HEK293 (cell line): ENCODE measurements around the gene SYT6.

Source experiments
- CTCF ChIA-PET: fragments of 350-600 bp; formaldehyde crosslinking; extraction: SDS; loops from one replicate; lab custom pipeline; 2021; ENCODE audit warnings: antibody characterized with exemption; lab: Yijun Ruan, JAX
- POLR2A ChIA-PET: fragments of 300-600 bp; formaldehyde crosslinking; extraction: SDS; loops from one replicate; lab custom pipeline; 2020; ENCODE audit warnings: antibody characterized with exemption, inconsistent platforms; lab: Yijun Ruan, JAX
- H3K27ac ChIP-seq: fragments of 200-500 bp; sonication (Bioruptor generic); 2 replicates; pipeline ENCODE4 v1.5.1; 2014; ENCODE audit warnings: low read depth, low read length, control low read depth, inconsistent platforms; ENCODE audit errors: extremely low read depth
- H3K36me3 ChIP-seq, 2 experiments: fragments of 200-500 bp in 1 of 2; sonication (Bioruptor generic) in 1 of 2; 1 replicate in 1 of 2; 2 replicates in 1 of 2; pipeline ENCODE4 v1.5.1; 2014 to 2017; ENCODE audit warnings: inconsistent platforms in 2 of 2, low read length in 2 of 2; ENCODE audit not compliant: control insufficient read depth in 2 of 2, insufficient read depth in 1 of 2
- H3K4me1 ChIP-seq: fragments of 200-500 bp; sonication (Bioruptor generic); 2 replicates; pipeline ENCODE4 v1.5.1; 2014; ENCODE audit warnings: mild to moderate bottlenecking, low read length, inconsistent platforms; ENCODE audit not compliant: control insufficient read depth, insufficient read depth
- H3K4me3 ChIP-seq: 2 replicates; pipeline ENCODE4 v1.5.1; 2011; ENCODE audit warnings: low read depth, mild to moderate bottlenecking, control low read depth, low read length, moderate library complexity
- H3K9me3 ChIP-seq: fragments of 200-500 bp; sonication (Bioruptor generic); 2 replicates; pipeline ENCODE4 v1.5.1; 2014; ENCODE audit warnings: low read depth, low read length, inconsistent platforms; ENCODE audit not compliant: control insufficient read depth, insufficient read depth
- GLI4 ChIP-seq: fragments of 450-650 bp; formaldehyde crosslinking; IDR thresholded peaks from 2 replicates; pipeline ENCODE4 v1.5.1; 2016; ENCODE audit warnings: missing biosample characterization, missing genetic modification characterization
- HOXA7 ChIP-seq: sonication (generic); formaldehyde crosslinking; IDR thresholded peaks from 2 replicates; pipeline ENCODE4 v1.8.1; 2022; ENCODE audit warnings: missing genetic modification reagents, borderline replicate concordance
- HOXC10 ChIP-seq: sonication (generic); formaldehyde crosslinking; IDR thresholded peaks from 2 replicates; pipeline ENCODE4 v1.8.1; 2023; ENCODE audit warnings: mild to moderate bottlenecking, missing genetic modification reagents
- KLF8 ChIP-seq: fragments of 450-650 bp; formaldehyde crosslinking; IDR thresholded peaks from 2 replicates; pipeline ENCODE4 v1.5.1; 2016; ENCODE audit warnings: missing biosample characterization, missing genetic modification characterization
- PRDM2 ChIP-seq: fragments of 450-650 bp; formaldehyde crosslinking; IDR thresholded peaks from 2 replicates; pipeline ENCODE4 v1.5.1; 2016; ENCODE audit warnings: missing biosample characterization, missing genetic modification characterization, borderline replicate concordance
- SCRT1 ChIP-seq: fragments of 450-650 bp; formaldehyde crosslinking; IDR thresholded peaks from 2 replicates; pipeline ENCODE4 v1.5.1; 2016; ENCODE audit warnings: missing biosample characterization, missing genetic modification characterization, borderline replicate concordance
- SP2 ChIP-seq: fragments of 450-650 bp; formaldehyde crosslinking; IDR thresholded peaks from 2 replicates; pipeline ENCODE4 v1.5.1; 2016; ENCODE audit warnings: missing biosample characterization, missing genetic modification characterization
- ZBTB8A ChIP-seq: fragments of 450-650 bp; formaldehyde crosslinking; IDR thresholded peaks from 2 replicates; pipeline ENCODE4 v1.5.1; 2016; ENCODE audit warnings: missing biosample characterization, missing genetic modification characterization
- ZNF114 ChIP-seq: fragments of 450-650 bp; formaldehyde crosslinking; IDR thresholded peaks from 2 replicates; pipeline ENCODE4 v1.5.0; 2017; ENCODE audit warnings: missing biosample characterization, missing genetic modification characterization
- ZNF2 ChIP-seq: fragments of 450-650 bp; formaldehyde crosslinking; IDR thresholded peaks from 2 replicates; pipeline ENCODE4 v1.5.1; 2016; ENCODE audit warnings: missing biosample characterization, missing genetic modification characterization
- ZNF211 ChIP-seq: fragments of 450-650 bp; formaldehyde crosslinking; IDR thresholded peaks from 2 replicates; pipeline ENCODE4 v1.5.1; 2016; ENCODE audit warnings: low read depth, missing biosample characterization, missing genetic modification characterization
- ZNF223 ChIP-seq: fragments of 450-650 bp; formaldehyde crosslinking; IDR thresholded peaks from 2 replicates; pipeline ENCODE4 v1.5.1; 2016; ENCODE audit warnings: missing biosample characterization, missing genetic modification characterization
- ZNF248 ChIP-seq: fragments of 450-650 bp; formaldehyde crosslinking; IDR thresholded peaks from 2 replicates; pipeline ENCODE4 v1.5.1; 2017; ENCODE audit warnings: missing biosample characterization, missing genetic modification characterization
- ZNF335 ChIP-seq: fragments of 450-650 bp; formaldehyde crosslinking; conservative IDR thresholded peaks from 2 replicates; pipeline ENCODE4 v1.5.1; 2016; ENCODE audit warnings: missing biosample characterization, missing genetic modification characterization
- ZNF391 ChIP-seq: fragments of 450-650 bp; formaldehyde crosslinking; IDR thresholded peaks from 2 replicates; pipeline ENCODE4 v1.5.1; 2016; ENCODE audit warnings: low read depth, missing biosample characterization, missing genetic modification characterization, borderline replicate concordance
- ZNF596 ChIP-seq: fragments of 450-650 bp; IDR thresholded peaks from 2 replicates; pipeline ENCODE4 v1.5.0; 2018; ENCODE audit warnings: missing biosample characterization, mild to moderate bottlenecking, missing genetic modification characterization, moderate library complexity
- ZNF629 ChIP-seq: fragments of 450-650 bp; formaldehyde crosslinking; IDR thresholded peaks from 2 replicates; pipeline ENCODE4 v1.5.1; 2017; ENCODE audit warnings: missing biosample characterization, missing genetic modification characterization
- ZNF785 ChIP-seq: fragments of 450-650 bp; formaldehyde crosslinking; IDR thresholded peaks from 2 replicates; pipeline ENCODE4 v1.5.1; 2016; ENCODE audit warnings: missing biosample characterization, missing genetic modification characterization
- ZNF830 ChIP-seq: fragments of 450-650 bp; IDR thresholded peaks from 2 replicates; pipeline ENCODE4 v1.5.0; 2018; ENCODE audit warnings: missing biosample characterization, missing genetic modification characterization, low read depth, mild to moderate bottlenecking, moderate library complexity
- TF ChIP-seq, protein P1 (sequence below): fragments of 450-650 bp; formaldehyde crosslinking; IDR thresholded peaks from 2 replicates; pipeline ENCODE4 v1.5.1; 2017; ENCODE audit warnings: missing biosample characterization, missing genetic modification characterization
- TF ChIP-seq, protein P2 (sequence below): fragments of 450-650 bp; formaldehyde crosslinking; IDR thresholded peaks from 2 replicates; pipeline ENCODE4 v1.5.1; 2016; ENCODE audit warnings: missing biosample characterization, missing genetic modification characterization, low read depth
- TF ChIP-seq, protein P3 (sequence below): fragments of 450-650 bp; formaldehyde crosslinking; IDR thresholded peaks from 2 replicates; pipeline ENCODE4 v1.5.1; 2016; ENCODE audit warnings: missing biosample characterization, missing genetic modification characterization
- TF ChIP-seq, protein P4 (sequence below): fragments of 450-650 bp; IDR thresholded peaks from 2 replicates; pipeline ENCODE4 v1.5.1; 2018; ENCODE audit warnings: missing biosample characterization, missing genetic modification characterization

The SYT6 gene, protein sequence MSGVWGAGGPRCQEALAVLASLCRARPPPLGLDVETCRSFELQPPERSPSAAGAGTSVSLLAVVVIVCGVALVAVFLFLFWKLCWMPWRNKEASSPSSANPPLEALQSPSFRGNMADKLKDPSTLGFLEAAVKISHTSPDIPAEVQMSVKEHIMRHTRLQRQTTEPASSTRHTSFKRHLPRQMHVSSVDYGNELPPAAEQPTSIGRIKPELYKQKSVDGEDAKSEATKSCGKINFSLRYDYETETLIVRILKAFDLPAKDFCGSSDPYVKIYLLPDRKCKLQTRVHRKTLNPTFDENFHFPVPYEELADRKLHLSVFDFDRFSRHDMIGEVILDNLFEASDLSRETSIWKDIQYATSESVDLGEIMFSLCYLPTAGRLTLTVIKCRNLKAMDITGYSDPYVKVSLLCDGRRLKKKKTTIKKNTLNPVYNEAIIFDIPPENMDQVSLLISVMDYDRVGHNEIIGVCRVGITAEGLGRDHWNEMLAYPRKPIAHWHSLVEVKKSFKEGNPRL

DNA sequence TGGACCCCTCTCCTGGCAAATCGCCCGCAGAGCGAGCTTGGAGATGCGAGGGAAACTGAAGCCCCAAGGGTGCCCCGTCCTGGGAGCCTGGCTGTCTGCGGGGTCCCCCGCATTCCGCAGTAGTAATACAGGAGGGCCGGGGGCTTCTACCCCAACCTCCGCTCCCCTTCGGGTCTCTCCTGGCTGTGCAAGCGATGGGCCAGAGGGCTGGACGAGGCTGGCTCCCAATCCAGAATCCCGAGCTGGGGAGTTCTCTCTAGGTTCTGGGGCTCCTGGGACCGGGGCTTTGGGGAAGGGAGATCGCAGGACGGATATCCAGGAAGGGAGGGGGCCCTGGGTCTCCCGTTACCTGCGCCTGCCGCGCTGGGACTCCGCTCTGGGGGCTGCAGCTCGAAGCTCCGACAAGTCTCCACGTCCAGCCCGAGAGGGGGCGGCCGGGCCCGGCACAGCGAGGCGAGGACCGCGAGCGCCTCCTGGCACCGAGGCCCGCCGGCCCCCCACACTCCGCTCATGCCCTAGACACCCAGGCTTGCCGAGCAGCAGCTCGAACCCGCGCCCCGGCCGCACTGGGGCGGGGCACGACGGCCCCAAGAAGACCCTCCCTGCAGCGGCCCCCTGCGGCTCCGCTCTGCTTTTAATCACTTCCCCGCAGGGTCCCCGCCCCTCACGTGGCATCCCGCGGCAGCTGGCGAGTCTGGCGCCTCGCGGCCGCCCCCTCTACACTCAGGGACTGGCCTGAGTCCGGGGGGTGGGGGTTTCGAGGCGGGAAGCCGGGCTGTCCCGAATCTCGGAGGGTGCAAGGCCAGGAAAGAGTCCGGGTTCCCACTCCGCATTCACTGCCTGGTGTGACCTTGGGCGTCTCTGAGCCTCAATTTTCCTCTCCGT, at the start of gene SYT6:
Gene SYT6 (minus strand): TSS at position 609 of the 885 bp plus-strand sequence. CDS start 97 bp downstream, at position 512.
- Histone ChIP-seq H3K4me3 (peak within 1 kb of the TSS; percentile 41), H3K9me3 (no peaks in the 10 kb centered on the region), H3K36me3 (no peaks in the 10 kb centered on the region), H3K27ac (peak within 1 kb of the TSS; percentile 54; the same call in 1 of the 2 replicates), H3K4me1 (peaks cover 11% of the 10 kb centered on the region)
- ChIA-PET POLR2A (no interaction called here), CTCF (interaction anchor here (0.6 to 1.2 kb wide), 5 partner anchors 9 to 176 kb away, joined by 3 to 4 read pairs (median 3); no protein-coding TSS in a partner anchor)
- TF ChIP-seq PRDM2 (tag by site-specific recombination) (no peak), ZNF223 (no peak), SCRT1 (tag by site-specific recombination) (no peak), ZNF211 (tag by site-specific recombination) (no peak), ZNF830 (tag by site-specific recombination) (no peak), ZNF785 (tag by site-specific recombination) (no peak), ZNF114 (tag by site-specific recombination) (no peak), ZNF335 (tag by site-specific recombination) (peak; percentile 85), ZNF2 (tag by site-specific recombination) (no peak), ZNF248 (tag by site-specific recombination) (no peak), HOXA7 (CRISPR knock-in tag) (no peak), GLI4 (no peak), HOXC10 (CRISPR knock-in tag) (no peak), ZBTB8A (tag by site-specific recombination) (peak; percentile 47), ZNF629 (no peak), ZNF596 (tag by site-specific recombination) (no peak), ZNF391 (no peak), SP2 (tag by site-specific recombination) (peak; percentile 29; the same call in 1 of the 2 replicates), KLF8 (tag by site-specific recombination) (peak; percentile 48; the same call in 1 of the 2 replicates)
- TF ChIP-seq, protein P1, sequence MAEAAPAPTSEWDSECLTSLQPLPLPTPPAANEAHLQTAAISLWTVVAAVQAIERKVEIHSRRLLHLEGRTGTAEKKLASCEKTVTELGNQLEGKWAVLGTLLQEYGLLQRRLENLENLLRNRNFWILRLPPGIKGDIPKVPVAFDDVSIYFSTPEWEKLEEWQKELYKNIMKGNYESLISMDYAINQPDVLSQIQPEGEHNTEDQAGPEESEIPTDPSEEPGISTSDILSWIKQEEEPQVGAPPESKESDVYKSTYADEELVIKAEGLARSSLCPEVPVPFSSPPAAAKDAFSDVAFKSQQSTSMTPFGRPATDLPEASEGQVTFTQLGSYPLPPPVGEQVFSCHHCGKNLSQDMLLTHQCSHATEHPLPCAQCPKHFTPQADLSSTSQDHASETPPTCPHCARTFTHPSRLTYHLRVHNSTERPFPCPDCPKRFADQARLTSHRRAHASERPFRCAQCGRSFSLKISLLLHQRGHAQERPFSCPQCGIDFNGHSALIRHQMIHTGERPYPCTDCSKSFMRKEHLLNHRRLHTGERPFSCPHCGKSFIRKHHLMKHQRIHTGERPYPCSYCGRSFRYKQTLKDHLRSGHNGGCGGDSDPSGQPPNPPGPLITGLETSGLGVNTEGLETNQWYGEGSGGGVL (tag by site-specific recombination) = no peak
- TF ChIP-seq, protein P2, sequence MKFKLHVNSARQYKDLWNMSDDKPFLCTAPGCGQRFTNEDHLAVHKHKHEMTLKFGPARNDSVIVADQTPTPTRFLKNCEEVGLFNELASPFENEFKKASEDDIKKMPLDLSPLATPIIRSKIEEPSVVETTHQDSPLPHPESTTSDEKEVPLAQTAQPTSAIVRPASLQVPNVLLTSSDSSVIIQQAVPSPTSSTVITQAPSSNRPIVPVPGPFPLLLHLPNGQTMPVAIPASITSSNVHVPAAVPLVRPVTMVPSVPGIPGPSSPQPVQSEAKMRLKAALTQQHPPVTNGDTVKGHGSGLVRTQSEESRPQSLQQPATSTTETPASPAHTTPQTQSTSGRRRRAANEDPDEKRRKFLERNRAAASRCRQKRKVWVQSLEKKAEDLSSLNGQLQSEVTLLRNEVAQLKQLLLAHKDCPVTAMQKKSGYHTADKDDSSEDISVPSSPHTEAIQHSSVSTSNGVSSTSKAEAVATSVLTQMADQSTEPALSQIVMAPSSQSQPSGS (tag by site-specific recombination) = no peak
- TF ChIP-seq, protein P3, sequence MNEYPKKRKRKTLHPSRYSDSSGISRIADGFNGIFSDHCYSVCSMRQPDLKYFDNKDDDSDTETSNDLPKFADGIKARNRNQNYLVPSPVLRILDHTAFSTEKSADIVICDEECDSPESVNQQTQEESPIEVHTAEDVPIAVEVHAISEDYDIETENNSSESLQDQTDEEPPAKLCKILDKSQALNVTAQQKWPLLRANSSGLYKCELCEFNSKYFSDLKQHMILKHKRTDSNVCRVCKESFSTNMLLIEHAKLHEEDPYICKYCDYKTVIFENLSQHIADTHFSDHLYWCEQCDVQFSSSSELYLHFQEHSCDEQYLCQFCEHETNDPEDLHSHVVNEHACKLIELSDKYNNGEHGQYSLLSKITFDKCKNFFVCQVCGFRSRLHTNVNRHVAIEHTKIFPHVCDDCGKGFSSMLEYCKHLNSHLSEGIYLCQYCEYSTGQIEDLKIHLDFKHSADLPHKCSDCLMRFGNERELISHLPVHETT = no peak
- TF ChIP-seq, protein P4, sequence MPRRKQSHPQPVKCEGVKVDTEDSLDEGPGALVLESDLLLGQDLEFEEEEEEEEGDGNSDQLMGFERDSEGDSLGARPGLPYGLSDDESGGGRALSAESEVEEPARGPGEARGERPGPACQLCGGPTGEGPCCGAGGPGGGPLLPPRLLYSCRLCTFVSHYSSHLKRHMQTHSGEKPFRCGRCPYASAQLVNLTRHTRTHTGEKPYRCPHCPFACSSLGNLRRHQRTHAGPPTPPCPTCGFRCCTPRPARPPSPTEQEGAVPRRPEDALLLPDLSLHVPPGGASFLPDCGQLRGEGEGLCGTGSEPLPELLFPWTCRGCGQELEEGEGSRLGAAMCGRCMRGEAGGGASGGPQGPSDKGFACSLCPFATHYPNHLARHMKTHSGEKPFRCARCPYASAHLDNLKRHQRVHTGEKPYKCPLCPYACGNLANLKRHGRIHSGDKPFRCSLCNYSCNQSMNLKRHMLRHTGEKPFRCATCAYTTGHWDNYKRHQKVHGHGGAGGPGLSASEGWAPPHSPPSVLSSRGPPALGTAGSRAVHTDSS (tag by site-specific recombination) = no peak
